Lung (tissue), 12 donors: ENCODE results near the gene MEGF9. TPM values are rescaled to one million over a fixed set of nuclear protein-coding genes. Genes with fewer than 3 reads are reported as not detected.

Source experiments
- ATAC-seq: fragments of 200-7000 bp; cut with Tn5 transposase; one replicate; pipeline ENCODE4 v1.9.1; 2020; ENCODE audit warnings: moderate number of reproducible peaks; ENCODE audit not compliant: insufficient read depth, low FRiP score
- DNase-seq, 3 donors: peaks; one replicate each; pipeline ENCODE4 v3.0.0-alpha.2; 2013 to 2017
- H3K27ac ChIP-seq, 2 donors: one replicate each; pipeline ENCODE4 v1.5.1; 2013; ENCODE audit warnings: mild to moderate bottlenecking in 2 of 2, moderate library complexity in 2 of 2, control low read depth in 1 of 2, inconsistent platforms in 1 of 2, low read depth in 1 of 2, low read length in 1 of 2
- H3K27me3 ChIP-seq, 3 donors: one replicate each; pipeline ENCODE4 v1.5.1; 2013; ENCODE audit warnings: low read length in 2 of 3; ENCODE audit not compliant: control insufficient read depth in 3 of 3, insufficient read depth in 3 of 3
- H3K36me3 ChIP-seq, 4 donors: one replicate each; pipeline ENCODE4 v1.5.1; 2013; ENCODE audit warnings: low read length in 4 of 4, mild to moderate bottlenecking in 1 of 4, moderate library complexity in 1 of 4; ENCODE audit not compliant: control insufficient read depth in 4 of 4, insufficient read depth in 4 of 4
- H3K4me1 ChIP-seq, 5 donors: one replicate each; pipeline ENCODE4 v1.5.1; 2013; ENCODE audit warnings: low read length in 5 of 5, mild to moderate bottlenecking in 2 of 5, moderate library complexity in 1 of 5; ENCODE audit not compliant: control insufficient read depth in 5 of 5, insufficient read depth in 5 of 5
- H3K4me3 ChIP-seq: one replicate; pipeline ENCODE4 v1.5.1; 2013; ENCODE audit warnings: mild to moderate bottlenecking, control low read depth, moderate library complexity
- H3K9ac ChIP-seq, 2 donors: one replicate each; pipeline ENCODE4 v1.5.1; 2013; ENCODE audit warnings: low read length in 2 of 2, control low read depth in 1 of 2; ENCODE audit not compliant: insufficient read depth in 1 of 2
- H3K9me3 ChIP-seq, 4 donors: one replicate each; pipeline ENCODE4 v1.5.1; 2013; ENCODE audit warnings: low read length in 3 of 4, mild to moderate bottlenecking in 1 of 4, moderate library complexity in 1 of 4; ENCODE audit not compliant: control insufficient read depth in 4 of 4, insufficient read depth in 3 of 4
- WGBS, 2 donors: extraction: QIAGEN DNeasy Blood & Tissue Kit; methylation state at CpG; one replicate each; pipeline ENCODE4 v1.1.7; 2013; 5-methylcytosine and 5-hydroxymethylcytosine counted together
- polyA plus RNA-seq, 2 donors: library from polyadenylated mRNA; stranded (reverse); fragments of 200-250 nt; gene quantifications; one replicate each; pipeline ENCODE4 v1.2.1, GENCODE V29; 2013
- total RNA-seq, 2 donors: library from RNA; depleted of rRNA in 1 of 2; stranded (reverse); fragments of >200 nt in 1 of 2; gene quantifications; one replicate each; pipeline ENCODE4 v1.2.1, GENCODE V29; 2014 to 2021
- TF ChIP-seq, protein P1 (sequence below): IDR thresholded peaks from 2 replicates; pipeline ENCODE4 v1.5.1; 2012; ENCODE audit warnings: mild to moderate bottlenecking; ENCODE audit errors: control extremely low read depth, extremely low read depth
- donor health status: control.
- donor health status: control.
- donor health status: Bipolar disorder and iron deficiency.
- donor health status: healthy.
- donor health status: DM: yes; HTN: yes; CAD: no.

The MEGF9 gene
- total and polyA plus RNA-seq, 4 donors = 19.2 to 48.3 (median 30.6) TPM

DNA sequence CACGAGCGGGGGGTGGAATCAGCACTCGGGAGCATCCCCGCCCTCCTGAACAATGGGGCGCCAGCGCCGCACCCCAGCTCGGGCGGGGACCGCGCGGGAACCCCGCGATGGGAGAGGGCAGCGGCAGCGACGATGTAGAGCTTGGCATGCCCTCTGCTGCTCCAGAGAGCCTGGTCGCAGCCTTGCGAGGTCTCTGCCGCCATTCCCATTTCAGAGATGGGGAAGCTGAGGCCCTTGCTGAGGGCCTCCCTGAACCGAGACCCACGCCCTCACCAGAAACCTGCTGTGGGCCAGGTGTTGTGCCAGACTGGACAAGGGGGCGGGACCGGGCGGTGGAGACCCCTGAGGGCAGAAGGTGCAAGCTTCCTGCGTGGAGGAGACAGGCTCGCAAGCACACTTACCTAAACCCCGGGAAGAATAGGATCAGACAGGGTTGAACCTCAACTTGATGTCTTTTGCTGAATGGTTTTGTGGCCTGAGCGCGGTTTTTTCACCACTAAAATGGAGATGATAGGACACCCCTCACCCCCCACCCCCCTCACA is 647 bp upstream of the MEGF9 start:
- H3K4me1 ChIP-seq = peaks cover 0 to 37% (median 7%) of the 10 kb centered on the region in 5 donors
- peak overlapping the region; percentile 86 to 87 for H3K9ac ChIP-seq
- no peaks in the 10 kb centered on the region for H3K27me3 ChIP-seq
- ATAC-seq = no peak
- TF ChIP-seq, protein P1, sequence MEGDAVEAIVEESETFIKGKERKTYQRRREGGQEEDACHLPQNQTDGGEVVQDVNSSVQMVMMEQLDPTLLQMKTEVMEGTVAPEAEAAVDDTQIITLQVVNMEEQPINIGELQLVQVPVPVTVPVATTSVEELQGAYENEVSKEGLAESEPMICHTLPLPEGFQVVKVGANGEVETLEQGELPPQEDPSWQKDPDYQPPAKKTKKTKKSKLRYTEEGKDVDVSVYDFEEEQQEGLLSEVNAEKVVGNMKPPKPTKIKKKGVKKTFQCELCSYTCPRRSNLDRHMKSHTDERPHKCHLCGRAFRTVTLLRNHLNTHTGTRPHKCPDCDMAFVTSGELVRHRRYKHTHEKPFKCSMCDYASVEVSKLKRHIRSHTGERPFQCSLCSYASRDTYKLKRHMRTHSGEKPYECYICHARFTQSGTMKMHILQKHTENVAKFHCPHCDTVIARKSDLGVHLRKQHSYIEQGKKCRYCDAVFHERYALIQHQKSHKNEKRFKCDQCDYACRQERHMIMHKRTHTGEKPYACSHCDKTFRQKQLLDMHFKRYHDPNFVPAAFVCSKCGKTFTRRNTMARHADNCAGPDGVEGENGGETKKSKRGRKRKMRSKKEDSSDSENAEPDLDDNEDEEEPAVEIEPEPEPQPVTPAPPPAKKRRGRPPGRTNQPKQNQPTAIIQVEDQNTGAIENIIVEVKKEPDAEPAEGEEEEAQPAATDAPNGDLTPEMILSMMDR = no peak
- 10 to 11% methylated on average over 29 to 30 of the region's 30 CpGs for WGBS, 2 donors
- H3K36me3 ChIP-seq = no peaks in the 10 kb centered on the region
- H3K4me3 ChIP-seq = peak overlapping the region; percentile 64
- H3K9me3 ChIP-seq = no peaks in the 10 kb centered on the region
- peak overlapping the region in 1 of 2 donors; percentile 82 for H3K27ac ChIP-seq
- peak in 2 of 3 donors; percentile 40 to 42 for DNase-seq

GRCh38 chr9:120713257-120714087 is 798 bp downstream of the MEGF9 start:
- DNase-seq = no peak
- Histone ChIP-seq H3K9ac (peak overlapping the region in 1 of 2 donors; percentile 64), H3K36me3 (peaks cover 0 to 2% (median 0%) of the 10 kb centered on the region in 4 donors), H3K4me3 (peak overlapping the region; percentile 64), H3K4me1 (peaks cover 0 to 46% (median 10%) of the 10 kb centered on the region in 5 donors), H3K27ac (peak overlapping the region in 1 of 2 donors; percentile 92), H3K9me3 (no peaks in the 10 kb centered on the region), H3K27me3 (no peaks in the 10 kb centered on the region)
- TF ChIP-seq, protein P1 = no peak
- no peak for ATAC-seq
- WGBS, 2 donors = 2% methylated on average over 41 to 50 of the region's 50 CpGs

GRCh38 chr9:120712539-120713031 is 1.7 kb downstream of the MEGF9 start:
- H3K4me1 ChIP-seq = peaks cover 0 to 46% (median 10%) of the 10 kb centered on the region in 5 donors
- no peak overlapping the region for H3K27ac ChIP-seq
- no peaks in the 10 kb centered on the region for H3K27me3 ChIP-seq
- 31 to 44% methylated on average over 4 of the region's 4 CpGs for whole genome bisulfite sequencing, 2 donors
- H3K9ac ChIP-seq = peak overlapping the region in 1 of 2 donors; percentile 64
- ATAC-seq (no peak), DNase-seq (peak in 1 of 3 donors; percentile 31)
- peak overlapping the region; percentile 64 for H3K4me3 ChIP-seq
- no peaks in the 10 kb centered on the region for H3K9me3 ChIP-seq
- TF ChIP-seq, protein P1 = no peak
- peaks cover 0 to 2% (median 0%) of the 10 kb centered on the region in 4 donors for H3K36me3 ChIP-seq
